ENCODE measurements around the gene ZNF862. TPM values are rescaled to one million over a fixed set of nuclear protein-coding genes. Genes with fewer than 3 reads are reported as not detected.
A peak's percentile ranks its signal among the peaks of the same experiment; 100 is the strongest.

ZNF862 gene
- total RNA-seq, 4 donors from 2014 or later, result 19.8 to 36.4 (median 23.0) TPM

DNA sequence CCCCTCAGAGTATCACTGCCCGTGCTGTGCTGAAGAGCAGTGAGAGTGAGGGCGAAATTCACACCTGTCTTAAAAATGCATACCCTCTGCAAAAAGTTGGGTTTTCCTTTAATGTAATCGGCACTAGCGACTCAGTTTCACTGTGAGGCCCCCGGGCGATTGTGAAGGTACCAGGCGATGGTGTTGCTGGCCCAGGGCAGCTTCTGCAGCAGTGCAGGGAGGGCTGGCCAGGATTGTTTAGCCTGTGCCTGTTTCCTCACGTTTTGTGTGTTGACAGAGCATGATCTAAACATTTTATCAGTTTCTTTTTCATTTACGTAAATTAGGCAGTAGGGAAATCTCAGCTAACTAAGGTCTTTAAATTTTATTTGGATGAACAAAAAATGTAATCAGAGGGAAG, 13.3 kb downstream of the ZNF862 start:
- no peak overlapping the region for H3K27ac ChIP-seq
- H3K9me3 ChIP-seq, result no peaks in the 10 kb centered on the region
- H3K36me3 ChIP-seq, result peaks cover 0 to 8% (median 0%) of the 10 kb centered on the region in 3 donors
- H3K27me3 ChIP-seq, result no peaks in the 10 kb centered on the region
- no peak overlapping the region for H3K4me3 ChIP-seq
- DNase-seq, result no peak
- TF ChIP-seq CTCF (IDR thresholded peaks at IDR 0.05), result no peak
- no peak for TF ChIP-seq POLR2A (IDR thresholded peaks at IDR 0.05)
- H3K4me1 ChIP-seq, result peaks cover 0 to 2% (median 0%) of the 10 kb centered on the region in 4 donors

DNA sequence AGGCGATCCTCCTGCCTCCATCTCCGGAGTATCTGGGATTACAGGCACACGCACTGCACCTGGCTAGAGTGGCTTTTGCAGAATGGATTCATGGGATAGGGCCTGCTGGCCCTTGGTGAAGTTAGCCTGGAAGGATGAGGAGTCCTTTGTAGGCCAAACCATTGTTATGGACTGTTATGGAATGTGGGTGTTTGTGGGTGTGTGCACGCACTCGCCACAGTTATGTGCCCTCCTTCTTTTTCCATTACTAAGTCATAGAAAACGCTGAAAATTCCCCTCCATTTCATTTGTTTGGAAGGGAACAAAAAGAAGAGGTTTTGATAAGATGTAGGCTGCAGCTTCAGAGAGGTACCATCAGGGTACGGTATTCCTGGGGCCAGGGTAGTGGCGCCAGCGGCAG, 15.0 kb downstream of the ZNF862 start:
- Histone ChIP-seq H3K27me3 (no peaks in the 10 kb centered on the region), H3K4me3 (no peak overlapping the region), H3K36me3 (peaks cover 0 to 5% (median 0%) of the 10 kb centered on the region in 3 donors), H3K27ac (no peak overlapping the region), H3K9me3 (no peaks in the 10 kb centered on the region), H3K4me1 (peaks cover 0 to 2% (median 0%) of the 10 kb centered on the region in 4 donors)
- TF ChIP-seq CTCF (IDR thresholded peaks at IDR 0.05) (no peak), POLR2A (IDR thresholded peaks at IDR 0.05) (no peak)
- no peak for DNase-seq

- peaks cover 0 to 2% (median 0%) of the 10 kb centered on the region in 4 donors for H3K4me1 ChIP-seq
- TF ChIP-seq POLR2A (IDR thresholded peaks at IDR 0.05) (no peak), CTCF (IDR thresholded peaks at IDR 0.05) (no peak)
These were observed 16.6 kb downstream of the ZNF862 start for GRCh38 chr7:149854611-149855360.

GRCh38 chr7:149855361-149856305, 17.5 kb downstream of the ZNF862 start:
- DNase-seq, result no peak
- H3K9me3 ChIP-seq, result no peaks in the 10 kb centered on the region
- H3K4me1 ChIP-seq, result peaks cover 0 to 2% (median 0%) of the 10 kb centered on the region in 4 donors
- no peak overlapping the region for H3K4me3 ChIP-seq
- H3K36me3 ChIP-seq, result peaks cover 0 to 15% (median 0%) of the 10 kb centered on the region in 3 donors
- no peaks in the 10 kb centered on the region for H3K27me3 ChIP-seq
- TF ChIP-seq POLR2A (IDR thresholded peaks at IDR 0.05), result no peak
- TF ChIP-seq CTCF (IDR thresholded peaks at IDR 0.05), result no peak
- H3K27ac ChIP-seq, result no peak overlapping the region

More at GRCh38 chr7:149854611-149855360, 16.6 kb downstream of the ZNF862 start:
- no peaks in the 10 kb centered on the region for H3K27me3 ChIP-seq
- H3K4me3 ChIP-seq, result no peak overlapping the region
- H3K27ac ChIP-seq, result no peak overlapping the region
- no peaks in the 10 kb centered on the region for H3K9me3 ChIP-seq
- peaks cover 0 to 7% (median 0%) of the 10 kb centered on the region in 3 donors for H3K36me3 ChIP-seq
- peak; percentile 44 to 72 (median 69) for DNase-seq

GRCh38 chr7:149856583-149856982, 18.4 kb downstream of the ZNF862 start:
- peak in 1 of 3 donors; percentile 62 for DNase-seq
- Histone ChIP-seq H3K9me3 (no peaks in the 10 kb centered on the region), H3K36me3 (peaks cover 0 to 24% (median 0%) of the 10 kb centered on the region in 3 donors), H3K4me3 (no peak overlapping the region), H3K4me1 (peaks cover 0 to 2% (median 0%) of the 10 kb centered on the region in 4 donors), H3K27ac (no peak overlapping the region), H3K27me3 (no peaks in the 10 kb centered on the region)
- TF ChIP-seq CTCF (IDR thresholded peaks at IDR 0.05) (no peak), POLR2A (IDR thresholded peaks at IDR 0.05) (no peak)

All from Peyer's patch (tissue), 4 donors.